SK-N-SH (cell line): ENCODE data around the gene ADAMTS17. TPM values are rescaled to one million over a fixed set of nuclear protein-coding genes. Genes with fewer than 3 reads are reported as not detected.

Experiments
- CTCF ChIA-PET: fragments of 300-600, 350-600 bp; formaldehyde crosslinking; extraction: SDS; loops from one replicate; lab custom pipeline; 2021; lab: Yijun Ruan, JAX
- POLR2A ChIA-PET: fragments of 350-600 bp; sonication (Branson Sonifier 250); formaldehyde crosslinking; extraction: SDS; loops from one replicate; lab custom pipeline; 2020; ENCODE audit warnings: antibody characterized with exemption, inconsistent platforms; lab: Yijun Ruan, JAX
- DNase-seq: peaks from one replicate; pipeline ENCODE4 v3.0.0; 2012
- H2AFZ ChIP-seq: fragments of 200-600 bp; sonication (generic); 2 replicates; pipeline ENCODE4 v1.8.1; 2016; ENCODE audit warnings: antibody characterized with exemption, mild to moderate bottlenecking, low read depth
- H3F3A ChIP-seq: fragments of 200-600 bp; sonication (generic); replicated peaks from 2 replicates; pipeline ENCODE3; 2016; ENCODE audit warnings: antibody characterized with exemption, mild to moderate bottlenecking; ENCODE audit not compliant: insufficient read depth
- H3K27ac ChIP-seq, 2 experiments: fragments of 200-500 bp in 1 of 2; fragments of 200-600 bp in 1 of 2; sonication (Bioruptor generic) in 1 of 2; sonication (generic), shearing (Covaris generic) in 1 of 2; 2 replicates each; pipeline versions ENCODE4 v1.5.1 to v1.6.1; 2014 to 2016; ENCODE audit warnings: low read depth in 2 of 2, inconsistent platforms in 1 of 2, low read length in 1 of 2, mild to moderate bottlenecking in 1 of 2, mixed read lengths in 1 of 2
- H3K27me3 ChIP-seq: fragments of 200-600 bp; sonication (generic), shearing (Covaris generic); 2 replicates; pipeline ENCODE4 v1.6.1; 2016; ENCODE audit warnings: mixed run types; ENCODE audit not compliant: insufficient read depth
- H3K36me3 ChIP-seq, 2 experiments: fragments of 200-500 bp in 1 of 2; fragments of 200-600 bp in 1 of 2; sonication (Bioruptor generic) in 1 of 2; sonication (generic) in 1 of 2; replicated peaks in 1 of 2; 2 replicates each; pipeline versions ENCODE3 to v1.5.1; 2014 to 2016; ENCODE audit warnings: low read length in 1 of 2, mild to moderate bottlenecking in 1 of 2; ENCODE audit not compliant: insufficient read depth in 2 of 2, control insufficient read depth in 1 of 2
- H3K4me1 ChIP-seq, 2 experiments: fragments of 200-500 bp in 1 of 2; fragments of 200-600 bp in 1 of 2; sonication (Bioruptor generic) in 1 of 2; sonication (generic), shearing (Covaris generic) in 1 of 2; 2 replicates each; pipeline versions ENCODE4 v1.5.1 to v1.6.1; 2014 to 2016; ENCODE audit warnings: low read depth in 1 of 2, low read length in 1 of 2, mixed run types in 1 of 2; ENCODE audit not compliant: insufficient read depth in 2 of 2, control insufficient read depth in 1 of 2
- H3K4me2 ChIP-seq: fragments of 200-600 bp; sonication (generic), shearing (Covaris generic); 2 replicates; pipeline ENCODE4 v1.6.1; 2017; ENCODE audit warnings: mixed run types
- H3K4me3 ChIP-seq, 2 experiments: fragments of 200-500 bp in 1 of 2; fragments of 200-600 bp in 1 of 2; sonication (Bioruptor generic) in 1 of 2; sonication (generic), shearing (Covaris generic) in 1 of 2; 2 replicates each; pipeline versions ENCODE4 v1.5.1 to v1.8.1; 2014 to 2016; ENCODE audit warnings: low read depth in 2 of 2, inconsistent platforms in 1 of 2, low read length in 1 of 2, mild to moderate bottlenecking in 1 of 2, mixed read lengths in 1 of 2, moderate library complexity in 1 of 2
- H3K79me2 ChIP-seq: fragments of 200-600 bp; sonication (generic); 2 replicates; pipeline ENCODE4 v1.8.1; 2017; ENCODE audit warnings: mild to moderate bottlenecking; ENCODE audit not compliant: insufficient read depth
- H3K9ac ChIP-seq: fragments of 200-600 bp; sonication (generic); 2 replicates; pipeline ENCODE4 v1.6.1; 2017; ENCODE audit warnings: mixed run types
- H3K9me2 ChIP-seq: fragments of 200-600 bp; sonication (generic); 2 replicates; pipeline ENCODE4 v1.6.1; 2017; ENCODE audit warnings: mixed run types
- H3K9me3 ChIP-seq: fragments of 200-600 bp; sonication (generic); 2 replicates; pipeline ENCODE4 v1.6.1; 2017; ENCODE audit warnings: mixed run types, mild to moderate bottlenecking, moderate library complexity
- H4K20me1 ChIP-seq: fragments of 200-600 bp; sonication (generic); 2 replicates; pipeline ENCODE4 v1.6.1; 2017; ENCODE audit warnings: mild to moderate bottlenecking, mixed run types; ENCODE audit not compliant: insufficient read depth
- CTCF ChIP-seq: fragments of 200-600 bp; sonication (generic); IDR thresholded peaks from 2 replicates; pipeline ENCODE4 v1.6.1; 2017; ENCODE audit warnings: antibody characterized with exemption, mild to moderate bottlenecking, moderate library complexity
- ELF1 ChIP-seq: IDR thresholded peaks from 2 replicates; pipeline ENCODE4 v1.4.0; 2012
- GATA2 ChIP-seq: sonication (generic); formaldehyde crosslinking; IDR thresholded peaks from 2 replicates; pipeline ENCODE4 v1.5.0; 2020; ENCODE audit warnings: mild to moderate bottlenecking, missing genetic modification reagents
- MXI1 ChIP-seq: IDR thresholded peaks from 2 replicates; pipeline ENCODE4 v1.6.1; 2012; ENCODE audit warnings: mild to moderate bottlenecking, low read depth, low read length, improper control_type of control experiment
- POLR2AphosphoS5 ChIP-seq: IDR thresholded peaks from 2 replicates; pipeline ENCODE4 v1.6.1; 2012; ENCODE audit warnings: low read depth, low read length
- RCOR1 ChIP-seq: fragments of 150-350 bp; IDR thresholded peaks from 2 replicates; pipeline ENCODE4 v1.6.1; 2017; ENCODE audit warnings: antibody characterized with exemption, low read length
- REST ChIP-seq: IDR thresholded peaks from 2 replicates; pipeline ENCODE4 v1.6.1; 2012; ENCODE audit warnings: mild to moderate bottlenecking, low read depth, low read length, moderate library complexity
- RFX5 ChIP-seq: IDR thresholded peaks from 2 replicates; pipeline ENCODE4 v1.6.1; 2012; ENCODE audit warnings: mild to moderate bottlenecking, improper control_type of control experiment, low read length
- SMC3 ChIP-seq: IDR thresholded peaks from 2 replicates; pipeline ENCODE4 v1.6.1; 2012; ENCODE audit warnings: low read depth, low read length, improper control_type of control experiment
- YY1 ChIP-seq: IDR thresholded peaks from 2 replicates; pipeline ENCODE4 v1.4.0; 2012; ENCODE audit warnings: low read depth, mild to moderate bottlenecking
- ZBTB33 ChIP-seq: IDR thresholded peaks from 2 replicates; pipeline ENCODE4 v1.4.0; 2012; ENCODE audit warnings: low read depth, borderline replicate concordance
- WGBS: methylation state at CpG from one replicate; pipeline ENCODE4 v1.1.6; 2017; ENCODE audit warnings: low lambda C conversion rate; 5-methylcytosine and 5-hydroxymethylcytosine counted together
- polyA plus RNA-seq, 3 experiments: library from polyadenylated mRNA; depleted of rRNA; stranded (reverse); fragments of >200 nt; gene quantifications; 2 replicates each; pipeline ENCODE4 v1.2.3, GENCODE V29; 2012

Gene ADAMTS17
- polyA plus RNA-seq, 1 of the 3 experiments (the other 2 are of a cell fraction), result not detected

GRCh38 chr15:100275641-100276040 is 66.1 kb downstream of the ADAMTS17 start:
- no peaks in the 10 kb centered on the region for H3K79me2 ChIP-seq
- H3K27me3 ChIP-seq, result no peaks in the 10 kb centered on the region
- CTCF ChIA-PET, result interaction anchor here (1.1 to 1.4 kb wide), 3 partner anchors 63 to 347 kb away, joined by 3 to 4 read pairs (median 4); no protein-coding TSS in a partner anchor
- no peaks in the 10 kb centered on the region for H3K9me3 ChIP-seq
- no peak overlapping the region for H3K9ac ChIP-seq
- peaks cover 0 to 12% of the 10 kb centered on the region in 2 experiments; a peak in 1 of 4 replicates for H3K4me1 ChIP-seq
- no peaks in the 10 kb centered on the region for H3K36me3 ChIP-seq
- H4K20me1 ChIP-seq, result no peaks in the 10 kb centered on the region
- no peaks in the 10 kb centered on the region for H3F3A ChIP-seq
- H2AFZ ChIP-seq, result no peak overlapping the region
- 16% methylated on average over 6 of the region's 6 CpGs for WGBS
- no peak overlapping the region for H3K4me2 ChIP-seq
- POLR2A ChIA-PET, result no interaction called here
- H3K27ac ChIP-seq, result no peak overlapping the region; a peak in 1 of 4 replicates
- no peak overlapping the region for H3K4me3 ChIP-seq
- TF ChIP-seq RCOR1 (peak; percentile 64; the same call in 1 of the 2 replicates), MXI1 (0 out of 2 replicates have a peak, but pooled peaks have one; percentile 18), REST (no peak), GATA2 (CRISPR knock-in tag) (peak; percentile 60; the same call in 1 of the 2 replicates)
- H3K9me2 ChIP-seq, result no peaks in the 10 kb centered on the region
- peak; percentile 73 for DNase-seq

GRCh38 chr15:100269831-100270230 is 71.9 kb downstream of the ADAMTS17 start:
- WGBS, result 24% methylated on average over 3 of the region's 3 CpGs
- TF ChIP-seq RFX5 (no peak), YY1 (no peak), ELF1 (no peak), GATA2 (CRISPR knock-in tag) (no peak), POLR2AphosphoS5 (no peak), ZBTB33 (no peak), CTCF (no peak), SMC3 (no peak)
- Histone ChIP-seq H3F3A (no peaks in the 10 kb centered on the region), H3K9me2 (no peaks in the 10 kb centered on the region), H4K20me1 (no peaks in the 10 kb centered on the region), H3K27me3 (no peaks in the 10 kb centered on the region), H3K4me1 (no peaks in the 10 kb centered on the region), H3K9me3 (no peaks in the 10 kb centered on the region), H3K4me2 (no peak overlapping the region), H3K36me3 (no peaks in the 10 kb centered on the region), H3K79me2 (no peaks in the 10 kb centered on the region), H3K27ac (no peak overlapping the region), H3K4me3 (no peak overlapping the region), H2AFZ (no peak overlapping the region), H3K9ac (no peak overlapping the region)
- ChIA-PET CTCF (interaction anchor here (1.1 kb wide), 1 partner anchor 80 kb away, joined by 4 read pairs; no protein-coding TSS in a partner anchor), POLR2A (no interaction called here)
- DNase-seq, result no peak
